Panc1 (cell line): ENCODE measurements around the gene GNPNAT1.

Experiments
- CTCF ChIP-seq: fragments of 450-650 bp; IDR thresholded peaks from 2 replicates; pipeline ENCODE4 v1.5.1; 2017; ENCODE audit warnings: mild to moderate bottlenecking
- POLR2AphosphoS5 ChIP-seq: IDR thresholded peaks from 2 replicates; pipeline ENCODE4 v1.6.1; 2012; ENCODE audit warnings: mild to moderate bottlenecking, low read depth, low read length, moderate library complexity
- TCF7L2 ChIP-seq: IDR thresholded peaks from 2 replicates; pipeline ENCODE4 v1.6.1; 2011; ENCODE audit warnings: mild to moderate bottlenecking, low read depth, low read length, inconsistent platforms

DNA sequence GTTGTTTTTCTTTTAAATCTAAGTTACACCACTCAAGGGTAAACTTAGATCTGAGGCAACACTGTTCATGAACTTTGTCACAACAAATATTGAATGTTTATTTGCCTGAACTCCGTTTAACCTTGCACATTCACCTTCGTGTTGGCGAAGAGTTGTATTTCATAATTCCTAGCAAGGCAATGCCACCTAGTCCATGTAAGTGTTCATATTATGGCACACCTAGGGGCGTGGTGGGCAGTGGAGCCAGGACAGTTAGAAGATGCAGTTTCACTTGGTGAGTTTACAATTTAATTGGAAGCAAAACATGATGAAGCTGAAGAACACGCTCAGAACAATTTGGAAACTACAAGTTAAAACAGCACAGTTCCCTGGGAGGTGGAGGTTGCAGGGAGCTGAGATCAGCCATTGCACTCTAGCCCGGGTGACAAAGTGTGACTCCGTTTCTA, 30.4 kb upstream of the GNPNAT1 start:
- TF ChIP-seq CTCF: no peak
- TF ChIP-seq TCF7L2: no peak
- TF ChIP-seq POLR2AphosphoS5: no peak
